Measurements from ENCODE around the gene D2HGDH.
A peak's percentile ranks its signal among the peaks of the same experiment; 100 is the strongest.

The D2HGDH gene

DNA sequence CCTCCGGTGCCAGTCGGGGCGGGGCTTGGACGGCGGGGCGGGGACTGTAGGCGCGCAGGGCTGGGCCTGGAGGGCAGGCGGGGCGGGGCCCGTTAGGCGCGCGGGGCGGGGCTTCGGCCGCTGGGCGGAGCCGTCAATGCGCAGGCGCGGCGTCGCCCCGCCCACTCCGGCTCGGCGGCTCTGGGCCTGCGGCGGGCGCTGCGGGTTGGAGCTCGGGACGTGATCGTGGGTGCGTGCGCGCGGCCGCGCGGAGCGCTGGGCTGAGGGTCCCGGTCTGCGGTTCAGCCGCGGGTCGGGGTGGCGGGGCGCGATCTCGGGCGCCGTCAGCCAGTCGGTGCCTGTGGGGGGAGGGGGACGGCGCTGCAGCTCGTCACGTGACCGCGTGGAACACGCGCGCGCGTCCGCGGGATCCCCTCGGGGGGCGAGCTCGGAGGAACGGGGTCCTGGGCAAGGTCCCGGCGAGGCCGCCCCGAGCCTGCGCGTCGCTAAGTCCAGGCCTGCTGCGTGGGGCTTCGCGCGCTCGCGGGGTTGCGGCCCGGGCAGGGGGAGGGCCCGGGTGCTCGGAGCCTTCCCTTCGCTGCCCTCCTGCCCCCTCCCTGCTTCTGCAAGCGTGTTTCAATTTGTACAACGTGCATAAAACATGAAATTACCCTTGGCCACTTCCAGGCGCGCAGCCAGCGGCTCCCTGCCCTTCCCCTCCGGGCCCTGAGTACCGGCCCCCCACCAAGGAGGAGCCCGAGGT, at the start of gene D2HGDH:
Gene D2HGDH (plus strand): TSS at position 164 of the 742 bp plus-strand sequence. CDS start 595 bp downstream, outside the sequence.
- peak; percentile 72 for DNase-seq

DNA sequence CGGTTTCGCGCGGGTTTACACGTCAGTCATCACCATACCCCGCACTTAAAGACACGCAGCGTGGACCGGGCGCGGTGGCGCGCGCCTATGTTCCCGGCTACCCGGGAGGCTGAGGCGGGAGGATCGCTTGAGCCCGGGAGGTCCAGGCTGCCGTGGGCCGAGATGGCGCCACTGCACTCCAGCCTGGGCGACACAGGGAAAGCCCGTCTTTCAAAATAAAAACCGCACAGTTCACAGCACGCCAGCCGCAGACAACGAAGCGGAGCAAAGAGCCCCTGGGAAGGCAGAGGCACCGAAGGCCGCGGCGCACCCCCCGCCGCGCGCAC, 48.1 kb upstream of the D2HGDH start:
- DNase-seq = no peak

DNA sequence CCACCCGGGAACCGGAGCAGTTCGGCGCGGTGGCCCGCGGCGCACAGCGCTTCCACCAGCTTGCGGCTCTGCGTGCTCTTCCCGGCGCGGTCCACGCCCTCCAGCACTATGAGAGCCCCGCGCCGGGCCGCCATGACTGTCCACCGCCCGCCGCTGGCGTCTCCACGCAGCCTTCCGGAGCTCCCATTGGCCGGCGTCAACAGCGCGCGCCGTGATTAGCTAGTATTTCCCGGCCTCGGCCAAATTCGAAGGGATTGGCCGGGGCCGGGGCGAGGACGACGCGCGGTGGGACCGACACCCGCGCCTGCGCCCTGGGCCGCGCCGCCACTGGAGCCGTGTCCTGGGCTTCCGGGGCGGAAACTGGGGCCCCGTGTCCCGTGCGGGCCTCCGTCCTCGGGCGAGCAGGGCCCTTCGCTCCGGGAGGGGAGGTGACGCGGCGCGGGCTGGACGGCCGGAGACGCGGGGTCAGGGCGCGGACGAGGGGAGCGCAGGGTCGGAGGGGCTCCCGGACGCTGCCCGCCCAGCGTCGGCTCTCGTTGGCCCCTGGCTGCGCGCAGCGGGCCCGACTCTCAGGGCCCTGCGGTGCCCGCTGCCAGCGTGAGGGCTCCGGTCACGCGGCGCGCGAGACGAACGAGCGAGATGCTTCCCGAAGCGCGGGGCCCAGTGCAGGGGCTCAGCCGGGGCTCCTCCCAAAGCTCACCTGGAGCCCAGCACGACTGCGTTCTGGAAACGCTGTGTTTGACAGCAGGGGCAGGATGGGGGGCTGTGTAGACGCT, 47.6 kb upstream of the D2HGDH start, which contains the start of gene DTYMK:
Gene DTYMK (minus strand): TSS at position 166 of the 776 bp plus-strand sequence. CDS start 32 bp downstream, at position 134.
- DNase-seq = peak; percentile 91

DNA sequence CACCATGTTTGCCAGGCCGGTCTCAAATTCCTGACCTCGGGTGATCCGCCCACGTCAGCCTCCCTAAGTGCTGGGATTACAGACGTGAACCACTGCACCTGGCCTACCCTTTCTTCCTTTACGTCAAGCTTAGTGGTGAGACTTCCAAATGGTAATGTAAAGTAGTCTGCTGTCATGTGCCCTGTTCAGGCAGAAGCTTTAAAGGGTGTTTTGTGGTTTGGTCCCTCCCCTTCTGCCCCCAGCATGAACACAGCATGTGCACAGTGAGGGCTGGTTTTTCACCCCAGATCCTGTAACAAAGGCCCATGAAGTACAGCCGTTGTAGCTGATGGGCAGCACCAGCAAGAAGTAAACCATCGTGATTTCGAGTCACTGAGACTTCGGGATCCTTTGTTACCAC, 45.1 kb upstream of the D2HGDH start:
- DNase-seq = no peak

DNA sequence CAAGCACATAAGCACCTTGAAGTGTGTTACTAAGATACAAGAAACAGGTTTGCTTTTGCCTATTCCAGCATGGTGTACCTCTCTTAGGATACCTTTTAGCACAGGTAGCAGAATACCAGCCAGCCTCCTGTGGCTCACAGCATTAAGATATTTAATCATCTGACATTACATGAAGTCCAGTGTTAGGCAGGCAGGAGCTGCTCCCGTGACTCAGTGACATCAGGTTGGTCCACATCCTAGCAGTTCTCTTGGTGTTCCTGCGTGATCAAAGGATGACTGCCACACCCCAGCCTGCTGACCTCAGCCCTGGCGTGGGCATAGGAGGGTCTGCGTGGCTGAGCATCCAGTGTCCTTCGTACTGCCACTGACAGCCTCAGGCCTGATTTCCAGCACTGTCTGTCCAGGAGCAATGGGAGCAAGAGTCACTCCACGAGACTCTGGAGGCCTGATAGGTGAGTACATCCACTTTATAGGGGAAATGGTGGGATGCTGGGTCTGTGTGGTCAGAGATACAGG, 44.2 kb upstream of the D2HGDH start:
- DNase-seq = no peak

DNA sequence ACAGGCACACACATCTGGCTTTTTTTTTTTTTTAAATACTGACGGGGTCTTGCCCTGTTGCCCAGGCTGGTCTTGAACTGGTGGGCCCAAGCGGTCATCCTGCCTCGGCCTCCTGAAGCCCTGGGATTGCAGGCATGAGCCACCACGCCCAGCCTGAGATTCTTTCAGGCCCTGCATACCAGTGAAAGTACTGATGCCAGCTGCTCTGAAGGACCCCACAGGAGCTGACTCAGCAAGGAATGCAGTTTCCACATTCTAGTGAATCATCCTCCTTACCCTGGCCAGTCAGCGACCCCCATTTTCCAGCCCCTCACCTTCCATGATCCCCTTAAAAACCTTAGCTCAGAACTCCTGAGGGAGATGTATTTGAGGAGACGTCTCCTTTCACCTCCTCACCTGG, 42.0 kb upstream of the D2HGDH start:
- DNase-seq = no peak

DNA sequence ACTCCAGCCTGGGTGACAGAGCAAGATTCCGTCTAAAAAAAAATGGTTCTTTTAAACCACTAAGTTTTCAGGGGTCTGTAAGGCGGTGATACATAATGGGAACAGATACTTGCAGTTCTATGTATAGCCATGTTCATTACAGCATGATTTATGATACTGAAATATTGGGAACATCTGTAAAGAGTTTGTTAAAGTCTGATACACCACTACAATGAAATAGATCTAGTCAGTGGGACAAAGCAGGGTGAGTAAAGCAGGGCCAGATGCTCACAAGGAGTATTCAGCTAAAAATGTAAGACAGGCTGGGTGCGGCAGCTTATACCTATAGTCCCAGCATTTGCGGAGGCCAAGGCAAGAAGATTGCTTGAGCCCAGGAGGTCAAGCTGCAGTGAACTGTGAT, 38.8 kb upstream of the D2HGDH start:
- DNase-seq = no peak

DNA sequence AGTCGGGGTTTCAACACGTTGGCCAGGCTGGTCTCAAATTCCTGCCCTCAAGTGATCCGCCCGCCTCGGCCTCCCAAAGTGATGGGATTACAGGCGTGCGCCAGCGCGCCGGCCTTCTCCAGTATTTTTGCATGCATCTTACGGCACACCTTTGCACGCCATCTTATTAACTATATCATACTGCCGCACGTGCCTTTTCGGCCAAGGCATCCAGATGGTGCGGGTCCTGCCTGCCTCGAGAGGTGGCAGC, 33.4 kb upstream of the D2HGDH start:
- no peak for DNase-seq

DNA sequence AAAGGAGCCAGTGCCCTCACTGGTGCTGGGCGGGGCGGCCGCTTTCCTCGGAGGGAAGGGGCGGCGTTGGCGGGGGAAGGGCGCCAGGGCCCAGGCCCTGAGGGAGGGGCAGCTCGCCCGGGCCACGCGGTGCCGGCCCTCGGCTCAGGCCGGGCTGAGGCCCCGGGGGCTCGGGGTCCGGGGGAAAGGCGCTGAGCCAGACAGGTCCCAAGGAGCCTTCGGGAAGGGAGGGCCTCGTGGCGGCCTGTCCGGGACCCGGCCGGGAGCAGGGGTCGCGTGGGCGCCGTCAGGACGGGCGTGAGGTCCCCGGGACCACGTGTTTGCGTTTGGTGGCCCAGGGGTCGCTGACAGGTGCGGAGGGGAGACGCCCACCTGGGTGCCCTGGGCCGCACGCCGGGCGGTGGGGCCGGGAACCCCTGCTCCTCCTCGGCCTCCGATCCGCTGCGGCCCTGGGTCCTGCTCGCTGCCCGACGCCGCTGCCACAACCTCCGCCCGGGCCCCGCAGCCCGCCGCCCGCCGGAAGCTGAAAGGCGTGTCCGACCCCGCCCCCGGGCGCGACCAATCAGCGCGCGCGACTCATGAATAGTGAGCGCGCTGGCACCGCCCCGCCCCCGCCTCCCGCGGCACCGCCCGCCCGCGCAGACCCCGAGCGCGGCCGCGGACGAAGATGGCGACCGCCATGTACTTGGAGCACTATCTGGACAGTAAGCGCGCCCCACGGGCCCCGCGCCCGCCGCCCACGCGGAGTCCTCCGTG, 32.9 kb upstream of the D2HGDH start, which contains the start of gene ING5:
Gene ING5 (plus strand): TSS at position 641 of the 756 bp plus-strand sequence. CDS start 27 bp downstream, at position 668.
- peak; percentile 85 for DNase-seq

DNA sequence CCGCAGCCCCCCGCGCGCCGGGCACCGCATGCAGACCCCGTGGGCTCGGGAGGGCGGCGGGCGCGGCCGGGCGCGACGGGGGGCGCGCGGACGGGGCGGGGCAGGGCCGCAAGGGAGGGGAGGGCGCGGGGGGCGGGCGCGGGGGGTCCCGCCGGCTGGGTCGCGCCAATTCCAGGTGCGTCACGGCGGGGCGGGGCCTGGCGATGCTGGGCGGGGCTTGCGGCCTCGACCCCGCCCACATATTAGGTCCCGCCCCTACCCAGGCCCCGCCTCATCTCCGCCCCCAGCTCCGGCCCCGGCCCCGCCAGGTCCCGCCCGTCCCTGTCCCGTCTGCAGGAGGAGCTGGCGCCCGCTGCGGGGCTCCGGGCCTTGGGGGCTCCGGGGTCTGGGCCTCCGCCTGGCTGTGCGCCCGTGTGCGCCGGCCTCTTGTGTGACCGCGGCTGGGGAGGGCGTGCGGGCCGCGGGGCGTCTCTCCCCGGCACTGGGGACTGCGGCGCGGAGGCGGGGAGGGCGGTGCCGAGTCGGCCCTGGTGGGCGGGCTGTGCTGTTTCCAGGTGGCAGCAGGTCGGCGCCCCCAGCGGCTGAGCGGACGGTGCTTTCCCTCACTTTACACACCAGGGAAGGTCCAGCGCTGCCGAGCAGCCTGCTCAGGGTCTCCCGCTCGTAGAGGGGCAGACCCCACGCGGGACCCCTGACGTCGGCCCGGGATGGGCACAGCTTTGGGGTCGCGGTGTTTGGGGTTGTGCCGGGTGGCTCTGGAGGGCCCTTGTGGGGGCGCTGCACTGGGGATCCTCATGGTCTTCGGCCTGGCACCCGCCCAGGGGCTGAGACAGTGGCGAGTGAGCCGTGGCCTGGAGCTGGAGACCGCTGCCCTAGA, 32.0 kb upstream of the D2HGDH start:
- peak; percentile 55 for DNase-seq

DNA sequence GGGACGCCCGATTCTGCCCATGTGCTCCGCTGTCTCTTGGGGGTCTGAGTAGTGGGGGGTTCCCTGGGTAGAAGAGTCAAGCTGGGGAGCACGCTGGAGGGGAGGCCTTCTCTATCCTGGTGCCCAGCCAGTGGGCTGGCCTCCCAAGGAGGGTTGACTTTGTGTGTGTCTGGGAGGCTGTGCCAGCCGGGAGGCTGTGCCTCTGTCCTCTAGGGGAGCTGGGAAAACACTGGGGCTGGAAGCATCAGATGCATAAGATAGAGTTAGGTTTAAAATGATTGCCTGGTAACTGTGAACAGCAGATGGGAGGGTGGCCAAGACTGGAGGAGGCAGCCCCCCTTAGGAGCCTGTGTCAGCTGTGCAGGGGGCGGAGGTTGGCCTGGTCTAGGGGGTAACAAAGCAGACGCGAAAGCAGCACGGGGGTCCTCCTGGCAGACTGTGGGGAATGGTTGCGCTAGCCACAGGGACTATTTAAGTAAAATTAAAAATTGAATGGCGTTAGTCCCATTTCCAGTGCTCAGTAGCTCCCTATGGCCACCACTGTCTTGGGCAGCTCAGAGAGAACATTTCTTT, 31.3 kb upstream of the D2HGDH start:
- no peak for DNase-seq

DNA sequence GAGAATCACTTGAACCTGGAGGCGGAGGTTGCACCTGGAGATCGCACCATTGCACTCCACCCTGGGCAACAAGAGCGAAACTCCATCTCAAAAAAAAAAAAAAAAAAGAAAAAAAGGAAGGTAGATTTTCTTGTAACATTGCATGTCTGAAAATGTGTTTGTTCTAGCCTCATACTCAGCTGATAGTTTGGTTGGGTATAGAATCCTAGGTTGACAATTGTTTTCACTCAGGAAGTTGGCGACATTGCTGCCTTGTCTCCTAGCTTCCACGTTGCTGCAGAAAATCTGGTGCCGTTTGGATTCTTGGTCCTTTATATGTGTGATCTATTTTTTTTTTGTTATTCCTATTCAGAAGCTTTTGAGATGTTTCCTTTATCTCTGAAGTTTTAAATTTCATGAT, 27.9 kb upstream of the D2HGDH start:
- no peak for DNase-seq

DNA sequence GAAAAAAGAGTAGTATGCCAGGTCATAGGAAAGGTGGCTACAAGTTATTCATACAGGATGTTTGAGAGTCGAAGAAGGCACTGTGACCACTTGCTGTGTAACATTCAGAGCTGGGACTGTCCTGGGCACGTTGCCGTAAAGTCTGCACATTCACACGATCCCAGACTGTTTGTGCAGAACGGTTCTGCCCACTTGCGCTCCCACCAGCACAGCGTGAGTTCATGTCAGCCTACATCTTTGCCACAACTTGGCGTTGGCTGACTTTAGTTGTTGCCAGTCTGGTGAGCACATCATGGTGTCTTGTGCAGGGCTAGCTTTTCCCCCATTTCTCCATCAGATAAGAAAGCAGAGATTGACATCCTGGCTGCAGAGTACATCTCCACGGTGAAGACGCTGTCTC, 25.6 kb upstream of the D2HGDH start:
- no peak for DNase-seq

DNA sequence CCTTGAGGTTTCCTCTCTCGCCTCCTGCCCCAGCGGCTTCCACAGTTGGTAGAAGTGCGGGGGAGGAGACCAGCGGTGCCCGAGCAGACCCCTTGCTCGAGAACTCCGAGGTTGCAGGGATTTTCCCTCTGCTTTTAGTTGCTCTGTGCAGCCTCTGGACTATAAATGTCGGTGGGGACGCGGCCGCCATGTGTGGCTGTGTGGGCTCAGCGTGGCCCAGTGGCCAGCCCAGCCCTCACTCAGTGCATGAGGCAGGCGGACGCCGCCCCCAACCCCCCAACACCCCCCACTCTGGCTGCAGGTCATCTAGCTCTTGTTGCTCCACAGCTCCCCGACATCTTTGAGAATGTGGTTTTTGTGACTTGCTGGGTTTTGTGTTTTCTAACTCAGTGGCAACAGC, 15.3 kb upstream of the D2HGDH start:
- DNase-seq = no peak

DNA sequence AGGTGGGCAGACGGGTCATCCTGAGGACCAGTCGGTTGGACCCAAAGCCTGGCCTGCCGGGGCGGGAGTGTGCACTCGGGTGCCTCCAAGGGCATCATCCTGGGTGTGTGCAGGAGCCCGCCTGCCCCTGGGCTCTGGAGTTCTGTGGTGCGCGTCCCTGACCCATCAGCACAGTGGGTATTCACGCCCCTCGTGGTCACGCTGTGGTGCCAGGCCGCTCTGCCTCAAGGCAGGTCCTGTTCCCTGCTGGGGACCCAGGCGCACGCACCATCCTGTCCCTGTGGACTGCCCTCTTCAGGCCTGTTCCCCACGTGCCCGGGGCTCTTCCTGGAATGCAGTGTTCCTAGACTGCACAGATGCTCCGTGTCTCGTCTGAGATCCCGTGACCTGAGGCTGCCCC, 14.3 kb upstream of the D2HGDH start:
- DNase-seq = no peak

DNA sequence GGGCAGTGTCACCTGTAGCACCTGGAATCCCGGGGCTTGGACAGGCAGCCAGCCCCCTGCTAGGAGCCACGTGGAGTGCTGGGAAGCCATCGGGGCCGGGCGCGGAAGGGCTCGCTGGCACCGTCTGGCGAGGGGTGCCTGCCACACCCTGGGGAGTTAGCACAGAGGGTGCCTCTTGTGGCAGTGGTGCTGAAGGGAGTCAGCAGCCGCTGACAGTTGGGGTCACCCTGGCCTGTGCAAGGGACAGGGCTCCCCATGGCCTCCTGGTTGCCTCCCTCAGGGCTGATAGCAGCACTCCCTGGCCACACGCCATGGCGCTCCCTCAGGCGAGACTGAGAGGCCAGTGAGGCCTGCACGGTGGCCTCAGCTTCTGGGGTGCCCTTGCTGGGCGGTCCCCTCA, 13.9 kb upstream of the D2HGDH start:
- DNase-seq = no peak

DNA sequence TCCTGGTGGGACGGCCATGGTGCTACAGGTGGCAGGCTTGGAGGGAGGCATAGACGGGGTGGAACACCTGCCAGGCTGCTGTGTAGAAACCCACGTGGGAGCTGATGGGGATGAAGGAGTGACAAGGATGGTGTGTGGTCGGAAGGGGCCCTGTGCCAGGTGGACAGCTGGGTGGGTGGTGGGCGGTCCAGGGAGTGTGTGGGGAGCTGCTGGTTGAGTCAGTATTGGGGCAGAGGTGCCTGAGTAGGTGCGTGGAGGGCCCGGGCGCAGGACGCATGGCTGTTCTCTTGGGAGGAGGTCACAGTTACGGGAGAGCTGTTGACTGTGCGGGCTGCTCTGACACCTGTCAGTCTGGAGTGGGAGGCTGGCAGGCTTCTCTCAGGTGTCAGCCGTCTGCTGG, 12.6 kb upstream of the D2HGDH start:
- no peak for DNase-seq

DNA sequence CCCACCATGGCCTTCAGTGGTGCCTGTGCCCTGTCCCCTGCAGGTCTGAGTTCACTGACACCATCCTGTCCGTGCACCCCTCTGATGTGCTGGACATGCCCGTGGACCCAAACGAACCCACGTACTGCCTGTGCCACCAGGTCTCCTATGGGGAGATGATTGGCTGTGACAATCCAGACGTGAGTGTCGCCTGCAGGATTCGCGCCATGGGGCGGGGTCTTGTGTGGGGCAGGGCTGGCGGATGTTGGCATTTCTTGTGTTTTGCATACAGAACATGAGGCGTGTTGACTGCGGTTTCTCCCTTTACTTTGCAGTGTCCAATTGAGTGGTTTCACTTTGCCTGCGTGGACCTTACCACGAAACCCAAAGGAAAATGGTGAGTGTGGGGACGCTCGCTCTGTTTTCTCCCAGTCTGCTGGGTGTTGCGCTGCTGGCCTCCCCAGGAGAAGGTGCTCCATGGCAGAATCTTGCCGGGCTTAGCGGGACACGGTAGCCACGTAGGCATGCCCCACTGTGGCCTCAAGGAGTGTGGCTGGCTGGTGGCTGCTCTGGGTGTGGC, 11.5 kb upstream of the D2HGDH start:
- DNase-seq = no peak

DNA sequence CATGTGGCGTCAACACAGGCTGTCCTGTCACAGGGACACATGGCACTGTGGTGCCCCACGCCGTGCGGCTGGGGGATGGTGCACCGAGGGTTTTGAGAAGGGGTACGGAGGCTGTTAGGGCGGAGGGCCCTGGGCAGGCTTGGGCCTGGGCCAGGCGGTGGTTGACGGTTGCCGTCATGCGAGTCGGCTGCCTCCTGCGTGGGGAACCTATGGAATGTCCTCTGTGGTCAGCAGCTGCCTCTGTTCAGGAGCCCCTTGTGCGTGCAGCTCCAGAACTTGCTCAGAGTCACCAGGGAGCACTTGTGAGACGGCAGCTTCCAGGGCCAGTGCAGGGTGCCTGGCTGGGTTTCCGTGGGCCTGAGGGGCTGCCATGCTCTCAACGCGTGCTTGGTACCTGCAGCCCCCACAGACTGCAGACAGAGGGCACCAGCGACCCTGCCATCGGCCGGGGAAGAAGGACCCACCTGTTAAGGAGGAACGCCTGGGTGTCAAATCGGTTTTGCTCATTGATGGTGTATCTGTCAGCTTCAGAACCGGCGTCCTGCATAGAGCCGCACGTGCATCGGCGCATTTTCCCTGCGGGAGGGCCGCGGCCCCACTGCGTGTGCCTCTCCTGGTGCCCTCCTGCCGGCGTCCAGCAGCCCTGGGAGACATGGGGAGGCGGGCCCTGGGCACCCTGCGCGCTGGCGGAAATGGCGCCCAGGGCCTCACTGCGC, 10.0 kb upstream of the D2HGDH start:
- DNase-seq = no peak

DNA sequence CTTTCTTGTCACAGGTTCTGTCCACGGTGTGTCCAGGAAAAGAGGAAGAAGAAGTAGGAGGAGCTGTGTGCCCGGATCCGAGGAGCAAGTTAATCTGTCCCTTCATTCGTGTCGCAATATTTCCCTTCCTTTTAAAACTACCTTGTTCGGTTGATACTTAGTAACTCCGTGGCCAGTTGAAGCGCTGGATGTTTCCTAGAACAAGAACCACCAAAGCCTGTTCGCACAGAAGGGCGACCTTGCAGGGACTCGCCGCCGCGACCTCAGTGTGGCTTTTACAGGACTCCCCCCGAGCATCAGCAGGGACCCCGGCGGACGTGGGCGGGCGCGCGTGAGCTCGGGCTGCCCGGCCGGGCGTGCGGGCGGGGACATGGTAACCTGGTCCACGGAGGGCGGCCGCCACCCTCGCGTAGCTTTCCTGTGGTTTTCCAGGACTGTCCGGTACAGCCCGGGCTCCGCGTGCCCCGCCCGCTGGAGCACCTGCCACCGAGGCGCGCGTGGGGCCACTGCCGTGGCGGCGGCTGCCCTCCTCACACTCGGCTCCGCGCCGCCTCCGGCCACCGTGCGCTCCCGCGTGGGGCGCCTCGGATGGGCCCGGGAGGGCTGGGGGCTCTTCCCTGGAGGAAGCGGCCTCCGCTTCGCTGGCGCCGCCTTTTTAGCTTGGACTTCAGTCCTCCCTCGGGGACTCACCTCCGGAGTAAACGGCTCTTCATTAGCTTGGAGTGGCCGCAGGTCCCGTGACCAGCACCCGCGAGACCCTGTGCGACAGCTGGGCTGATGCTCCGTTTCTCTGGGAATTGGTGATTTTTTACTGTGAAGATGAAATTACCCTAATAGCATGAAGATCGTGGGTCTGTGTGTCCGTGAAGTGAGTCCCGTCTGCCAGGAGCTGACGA, 9.2 kb upstream of the D2HGDH start:
- no peak for DNase-seq

Measured in GOT3 (cell line).